Right lung (tissue), 5 donors: ENCODE measurements around the gene ISM1. TPM values are rescaled to one million over a fixed set of nuclear protein-coding genes. Genes with fewer than 3 reads are reported as not detected.
"Not testable (repeated sequence)": the region's sequence is repeated elsewhere in the genome, so short reads cannot be mapped to it uniquely, and the experiment has no call there.

Source experiments
- DNase-seq, 2 donors: peaks; one replicate each; pipeline ENCODE4 v3.0.0-alpha.2; 2013
- polyA plus RNA-seq, 5 donors: library from polyadenylated mRNA; unstranded; fragments of 120-200 nt; gene quantifications; one replicate each; pipeline versions ENCODE4 v1.2.1 to v1.2.3, GENCODE V29; 2013; ENCODE audit warnings: inconsistent platforms in 1 of 5, low replicate concordance in 1 of 5; ENCODE audit not compliant: insufficient read length in 5 of 5, insufficient read depth in 1 of 5

Gene ISM1
- polyA plus RNA-seq, 5 donors = 7.3 to 23.3 (median 12.5) TPM

- peak in 1 of 2 donors; percentile 45 for DNase-seq
Measured at GRCh38 chr20:13220194-13220903, 725 bp upstream of the ISM1 start.

DNA sequence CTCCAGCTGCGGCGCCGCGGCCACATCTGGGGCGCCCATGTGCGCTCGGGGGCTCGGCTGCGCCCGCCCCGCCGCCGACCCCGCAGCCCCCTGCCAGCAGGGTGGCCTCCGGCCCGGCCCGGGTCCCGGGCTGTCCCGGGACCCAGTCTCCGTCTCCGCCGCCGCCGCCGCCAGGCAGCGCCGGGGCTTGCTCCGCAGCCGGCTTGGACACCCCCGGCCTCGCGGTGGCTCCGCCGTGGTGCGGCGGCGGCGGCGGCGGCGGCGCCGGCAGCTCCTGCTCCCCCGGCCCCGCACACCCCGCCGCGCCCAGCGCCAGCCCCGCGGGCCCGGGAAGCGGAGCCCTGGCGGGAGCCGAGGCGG, 219 bp downstream of the ISM1 start:
- no peak for DNase-seq

GRCh38 chr20:13221673-13222318, 722 bp downstream of the ISM1 start:
- no peak for DNase-seq

DNA sequence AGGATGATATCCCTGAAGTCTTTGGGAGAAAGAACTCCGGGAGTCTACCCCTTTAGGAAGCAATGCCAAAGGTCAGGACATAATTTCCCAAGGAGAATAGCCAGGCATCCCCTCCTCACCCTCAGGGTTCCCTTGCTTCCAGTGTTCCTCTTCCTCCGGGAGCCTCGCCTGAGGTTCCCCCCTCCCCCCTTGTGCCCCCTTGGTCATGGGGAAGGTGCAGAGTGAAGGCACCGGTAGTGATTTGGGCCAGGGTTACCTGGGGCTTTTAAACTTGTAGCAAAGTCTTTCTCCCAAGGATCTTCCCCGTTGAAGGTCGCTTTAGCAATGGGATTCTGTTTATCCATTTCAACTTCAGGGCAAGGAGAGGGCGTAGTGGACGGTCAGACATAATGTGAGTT, 1.2 kb downstream of the ISM1 start:
- no peak for DNase-seq

DNA sequence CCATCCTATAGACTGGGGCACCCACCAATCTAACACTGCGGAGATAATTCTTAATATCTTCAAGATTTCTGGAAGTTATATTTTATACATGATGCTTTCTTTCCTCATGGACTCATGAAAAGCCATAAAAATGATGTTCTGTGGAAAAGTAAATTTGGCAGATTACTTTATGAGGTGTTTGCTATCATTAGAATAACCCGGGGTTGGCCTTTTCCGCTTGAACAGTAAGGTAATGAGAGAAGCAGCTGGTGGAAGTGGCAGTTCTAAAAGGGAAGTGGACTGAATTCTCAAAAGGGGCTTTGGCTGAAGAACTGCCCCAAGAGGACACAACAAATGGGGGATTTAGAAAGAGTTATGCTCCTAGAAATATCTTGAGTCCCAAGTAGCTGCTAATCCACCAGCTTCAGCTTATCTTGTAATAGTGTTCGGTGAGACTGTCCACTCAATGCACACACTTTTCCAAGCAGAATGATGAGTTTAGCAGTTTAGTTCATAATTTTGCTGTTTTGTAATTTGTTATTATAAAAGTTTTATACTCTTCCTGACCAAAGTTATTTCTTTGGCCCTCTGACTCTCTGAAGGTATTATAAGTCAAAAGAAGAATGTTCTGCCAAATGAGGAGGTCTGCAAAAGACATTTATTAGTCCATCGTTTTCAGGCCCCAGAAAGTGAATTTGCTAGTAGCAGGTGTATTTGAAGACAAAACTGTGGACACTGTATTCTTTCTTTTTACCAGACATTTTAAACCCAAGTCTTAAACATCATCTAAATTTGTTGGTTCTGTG, 2.9 kb downstream of the ISM1 start:
- no peak for DNase-seq

DNA sequence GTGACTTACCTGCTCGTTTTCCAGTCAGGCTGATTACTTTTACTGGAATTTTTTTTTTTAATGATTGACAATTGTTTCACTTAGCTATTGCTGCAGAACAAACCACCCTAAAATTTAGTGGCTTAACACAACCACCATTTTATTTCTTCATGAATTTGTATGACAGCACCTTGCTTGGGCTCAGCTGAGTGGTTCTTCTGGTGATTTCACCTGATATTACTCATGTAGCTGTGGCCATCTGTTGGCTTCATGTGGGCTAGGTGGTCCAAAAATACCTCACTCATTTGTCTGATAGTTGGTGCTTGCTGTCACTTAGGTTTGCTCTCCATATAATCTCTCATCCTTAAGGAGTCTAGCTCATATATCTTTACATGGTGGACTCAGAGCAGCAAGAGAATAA, 5.3 kb downstream of the ISM1 start:
- no peak for DNase-seq

GRCh38 chr20:13228771-13229170, 7.7 kb downstream of the ISM1 start:
- DNase-seq = no peak

DNA sequence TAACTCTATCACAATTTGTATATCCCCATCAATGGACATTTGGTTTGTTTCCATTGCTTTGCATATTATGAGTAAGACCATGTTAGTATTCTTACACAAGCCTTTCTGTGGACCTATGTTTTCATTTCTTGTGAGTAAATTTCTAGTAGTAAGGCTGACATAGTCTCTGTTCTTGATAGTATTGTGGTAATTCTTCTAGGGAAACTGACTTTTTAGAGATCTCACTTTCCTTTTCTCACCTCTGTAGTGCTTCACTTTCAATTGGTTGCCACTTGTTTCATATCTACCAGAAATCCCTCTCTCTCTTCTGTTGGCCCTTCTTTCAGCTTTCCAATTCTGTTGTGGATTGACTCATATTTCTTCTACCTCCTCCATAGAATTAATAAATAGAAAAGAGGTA, 8.5 kb downstream of the ISM1 start:
- DNase-seq = no peak

GRCh38 chr20:13231031-13231752, 10.1 kb downstream of the ISM1 start:
- no peak for DNase-seq

DNA sequence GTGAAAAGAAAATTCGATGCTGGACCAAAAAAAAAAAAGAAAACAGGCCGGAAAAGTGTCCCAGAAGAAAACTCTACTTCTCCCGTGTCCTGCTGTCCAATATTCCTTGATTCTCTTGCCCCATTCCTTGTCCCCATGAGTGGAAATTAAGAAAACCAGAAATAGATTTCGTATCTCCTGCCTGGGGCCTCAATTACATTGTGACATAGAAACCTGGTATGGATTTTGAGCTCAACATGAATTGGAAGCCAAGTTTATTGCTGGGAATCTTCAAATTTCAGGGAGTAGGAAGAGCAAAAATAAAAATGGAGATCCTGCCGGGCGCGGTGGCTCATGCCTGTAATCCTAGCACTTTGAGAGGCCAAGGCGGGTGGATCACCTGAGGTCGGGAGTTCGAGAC, 11.9 kb downstream of the ISM1 start:
- DNase-seq = no peak

- no peak for DNase-seq
Measured at GRCh38 chr20:13234961-13235360, 13.9 kb downstream of the ISM1 start.

- not testable (repeated sequence) for DNase-seq
Measured at GRCh38 chr20:13236360-13236759, 15.3 kb downstream of the ISM1 start.

GRCh38 chr20:13236990-13237720, 16.1 kb downstream of the ISM1 start:
- no peak for DNase-seq

DNA sequence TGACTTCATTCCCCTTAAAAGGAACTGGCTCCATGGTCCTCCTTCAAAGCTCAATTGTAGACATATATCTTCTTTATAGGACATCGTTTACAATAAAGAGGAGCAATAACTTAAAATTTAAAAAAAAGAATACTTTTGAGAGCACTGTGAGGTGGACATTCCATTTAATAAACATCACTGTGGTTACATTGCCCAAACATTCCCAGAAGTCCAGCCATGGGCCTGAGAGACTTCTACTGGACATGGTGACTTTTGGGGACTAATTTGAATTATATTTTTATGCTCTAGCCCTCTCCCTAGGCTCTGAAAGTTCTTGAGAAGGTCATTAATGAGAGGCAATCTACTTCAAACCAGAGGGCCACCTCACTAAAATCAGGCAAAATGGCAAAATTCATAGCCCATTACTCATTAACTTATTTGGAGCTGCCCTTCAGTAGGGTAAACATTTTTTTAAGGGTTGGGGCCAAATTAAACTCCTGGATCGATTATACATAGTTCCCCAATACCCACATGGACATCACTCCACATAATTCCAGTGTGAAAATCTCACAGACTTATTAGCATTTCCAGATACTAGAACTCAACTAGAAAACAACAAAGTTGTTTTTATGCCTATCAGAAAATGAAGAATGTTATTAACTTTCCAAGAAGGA, 17.1 kb downstream of the ISM1 start:
- DNase-seq = no peak

- DNase-seq = no peak
Measured at GRCh38 chr20:13243826-13244376, 22.8 kb downstream of the ISM1 start.

GRCh38 chr20:13245250-13245723, 24.2 kb downstream of the ISM1 start:
- DNase-seq = no peak

DNA sequence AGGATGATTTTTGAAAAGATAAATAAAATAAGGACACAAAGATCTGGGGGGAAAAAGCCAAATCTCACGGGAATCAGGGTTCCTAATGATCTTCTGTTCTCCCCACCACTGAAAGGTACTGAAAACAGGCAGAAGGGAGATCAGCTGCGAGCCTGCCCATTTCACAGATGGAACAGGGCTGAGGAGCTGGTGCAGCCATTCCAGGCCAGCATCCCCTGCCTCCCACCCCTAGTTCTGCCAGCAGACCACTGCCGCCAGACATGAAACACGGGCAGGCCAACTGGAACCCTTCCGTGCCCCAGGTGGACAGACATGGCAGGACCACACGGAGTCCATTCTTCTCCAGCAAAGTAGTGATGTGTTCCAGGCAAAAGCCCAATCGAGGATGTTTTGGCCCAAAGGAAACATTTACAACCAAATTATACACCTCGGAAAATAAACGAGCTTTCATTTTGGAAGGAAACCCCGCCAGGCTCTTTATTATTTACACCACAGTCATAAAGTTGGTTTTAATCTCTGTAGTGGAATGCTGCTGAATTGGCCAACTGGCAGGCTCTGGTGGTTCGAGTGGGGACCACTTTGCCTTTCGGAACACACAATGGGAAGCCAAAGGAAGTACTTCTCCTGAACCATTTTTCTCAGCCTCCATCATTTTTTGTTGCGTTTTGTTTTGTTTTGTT, 28.2 kb downstream of the ISM1 start:
- DNase-seq = no peak

- DNase-seq = no peak
Measured at GRCh38 chr20:13249798-13250170, 28.7 kb downstream of the ISM1 start.

DNA sequence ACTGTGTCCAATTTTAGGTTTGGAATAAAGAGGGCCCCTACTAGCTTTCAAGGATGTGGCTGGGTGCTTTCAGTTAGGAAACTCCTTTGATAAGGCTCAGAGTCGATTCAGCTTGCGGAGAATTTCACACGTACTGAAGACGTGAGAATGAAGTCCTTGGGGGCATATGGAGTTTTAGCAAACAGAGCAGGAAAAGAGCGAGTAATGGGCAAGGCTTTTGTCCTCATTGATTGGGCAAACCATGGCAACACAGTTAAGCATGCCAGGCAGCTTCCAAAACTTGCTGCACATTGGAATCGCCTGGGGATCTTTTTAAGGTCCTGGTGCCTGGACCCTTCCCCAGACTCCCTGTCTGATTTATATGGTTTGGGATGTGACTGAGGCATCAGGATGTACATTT, 29.2 kb downstream of the ISM1 start:
- no peak for DNase-seq
